Esophagus muscularis mucosa (tissue), 4 donors: ENCODE measurements around the gene GRM2.

Experiments
- EP300 ChIP-seq: sonication (generic); formaldehyde crosslinking; IDR thresholded peaks from one replicate; pipeline ENCODE4 v1.6.1; 2017; ENCODE audit warnings: antibody characterized with exemption
- POLR2A ChIP-seq: fragments of 450-650 bp; IDR thresholded peaks from one replicate; pipeline ENCODE4 v1.6.1; 2017; ENCODE audit warnings: antibody characterized with exemption, moderate library complexity, mild to moderate bottlenecking, low read depth
- POLR2AphosphoS5 ChIP-seq, 2 donors: sonication (generic); formaldehyde crosslinking; IDR thresholded peaks; one replicate each; pipeline ENCODE4 v1.6.1; 2017; ENCODE audit warnings: antibody characterized with exemption in 2 of 2
- TF ChIP-seq, protein P1 (sequence below), 3 experiments: fragments of 200-600 bp in 2 of 3; fragments of 450-650 bp in 1 of 3; sonication (generic) in 2 of 3; IDR thresholded peaks; one replicate each; pipeline ENCODE4 v1.5.1; 2017 to 2019; ENCODE audit warnings: antibody characterized with exemption in 3 of 3, mild to moderate bottlenecking in 2 of 3, moderate library complexity in 1 of 3

DNA sequence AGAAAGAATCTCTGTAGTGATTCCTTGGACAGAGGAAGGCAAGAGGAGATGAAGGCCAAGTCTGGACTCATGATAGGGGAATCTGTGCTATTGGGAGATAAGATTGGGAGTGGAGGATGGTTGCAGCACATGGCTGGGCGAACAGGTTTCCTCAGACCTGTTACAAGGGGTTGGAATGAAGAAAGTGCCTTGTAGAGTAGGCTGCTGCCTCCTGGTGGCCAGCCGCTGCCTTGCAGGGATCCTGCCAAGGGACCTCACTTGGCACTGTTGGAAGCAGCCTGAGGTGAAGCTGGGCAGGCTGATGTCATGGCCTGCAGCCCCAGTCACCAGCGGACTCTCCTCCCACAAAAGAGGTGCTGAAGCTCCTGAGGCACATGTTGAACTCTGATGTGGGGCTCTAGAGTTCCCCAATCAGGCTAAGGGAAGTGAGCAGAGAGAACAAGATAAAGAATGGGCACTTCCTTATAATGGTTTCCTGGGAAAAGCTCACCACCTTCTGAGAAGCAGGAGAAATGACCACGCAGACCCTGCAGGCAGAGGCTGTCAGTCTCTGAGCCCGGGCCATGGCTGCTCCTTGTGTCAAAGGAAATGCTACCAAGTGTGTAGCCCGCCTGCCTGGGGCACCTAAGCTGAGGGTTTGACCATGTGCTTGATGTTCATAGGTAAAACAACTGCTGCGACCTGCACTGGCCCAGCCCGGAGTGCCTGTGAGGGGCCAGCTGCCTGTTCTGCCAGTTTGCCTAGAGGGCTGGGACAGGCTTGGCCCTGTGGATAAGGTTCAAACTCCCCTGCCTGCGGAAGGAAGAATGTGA, 37.4 kb upstream of the GRM2 start:
- TF ChIP-seq, protein P1, sequence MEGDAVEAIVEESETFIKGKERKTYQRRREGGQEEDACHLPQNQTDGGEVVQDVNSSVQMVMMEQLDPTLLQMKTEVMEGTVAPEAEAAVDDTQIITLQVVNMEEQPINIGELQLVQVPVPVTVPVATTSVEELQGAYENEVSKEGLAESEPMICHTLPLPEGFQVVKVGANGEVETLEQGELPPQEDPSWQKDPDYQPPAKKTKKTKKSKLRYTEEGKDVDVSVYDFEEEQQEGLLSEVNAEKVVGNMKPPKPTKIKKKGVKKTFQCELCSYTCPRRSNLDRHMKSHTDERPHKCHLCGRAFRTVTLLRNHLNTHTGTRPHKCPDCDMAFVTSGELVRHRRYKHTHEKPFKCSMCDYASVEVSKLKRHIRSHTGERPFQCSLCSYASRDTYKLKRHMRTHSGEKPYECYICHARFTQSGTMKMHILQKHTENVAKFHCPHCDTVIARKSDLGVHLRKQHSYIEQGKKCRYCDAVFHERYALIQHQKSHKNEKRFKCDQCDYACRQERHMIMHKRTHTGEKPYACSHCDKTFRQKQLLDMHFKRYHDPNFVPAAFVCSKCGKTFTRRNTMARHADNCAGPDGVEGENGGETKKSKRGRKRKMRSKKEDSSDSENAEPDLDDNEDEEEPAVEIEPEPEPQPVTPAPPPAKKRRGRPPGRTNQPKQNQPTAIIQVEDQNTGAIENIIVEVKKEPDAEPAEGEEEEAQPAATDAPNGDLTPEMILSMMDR (IDR thresholded peaks at IDR 0.05): peak; percentile 90 to 97 (median 95)
- TF ChIP-seq POLR2A (no peak), EP300 (no peak), POLR2AphosphoS5 (IDR thresholded peaks at IDR 0.05) (peak; percentile 25 to 54)
